Uterus (tissue), 2 donors: Measurements from ENCODE around the gene GMDS.

Source experiments
- CTCF ChIP-seq, 4 experiments: fragments of 200-600 bp in 2 of 4; fragments of 450-650 bp in 2 of 4; sonication (generic) in 2 of 4; IDR thresholded peaks; one replicate each; pipeline ENCODE4 v1.5.1; 2016 to 2019; ENCODE audit warnings: antibody characterized with exemption in 4 of 4, mild to moderate bottlenecking in 2 of 4, moderate library complexity in 1 of 4
- POLR2A ChIP-seq, 2 donors: fragments of 450-650 bp; IDR thresholded peaks; one replicate each; pipeline ENCODE4 v1.6.1; 2016; ENCODE audit warnings: antibody characterized with exemption in 2 of 2, mild to moderate bottlenecking in 1 of 2, moderate library complexity in 1 of 2

GRCh38 chr6:1836690-1837089 lies 408.7 kb downstream of the GMDS start:
- TF ChIP-seq CTCF (IDR thresholded peaks at IDR 0.05) (no peak), POLR2A (IDR thresholded peaks at IDR 0.05) (no peak)
